DMS 273 (cell line): Measurements from ENCODE around the gene PSME1.

Experiments used
- DNase-seq: peaks from one replicate; lab custom pipeline; 2025; ENCODE audit not compliant: unreplicated experiment; lab: John Stamatoyannopoulos, UW

PSME1 gene

DNA sequence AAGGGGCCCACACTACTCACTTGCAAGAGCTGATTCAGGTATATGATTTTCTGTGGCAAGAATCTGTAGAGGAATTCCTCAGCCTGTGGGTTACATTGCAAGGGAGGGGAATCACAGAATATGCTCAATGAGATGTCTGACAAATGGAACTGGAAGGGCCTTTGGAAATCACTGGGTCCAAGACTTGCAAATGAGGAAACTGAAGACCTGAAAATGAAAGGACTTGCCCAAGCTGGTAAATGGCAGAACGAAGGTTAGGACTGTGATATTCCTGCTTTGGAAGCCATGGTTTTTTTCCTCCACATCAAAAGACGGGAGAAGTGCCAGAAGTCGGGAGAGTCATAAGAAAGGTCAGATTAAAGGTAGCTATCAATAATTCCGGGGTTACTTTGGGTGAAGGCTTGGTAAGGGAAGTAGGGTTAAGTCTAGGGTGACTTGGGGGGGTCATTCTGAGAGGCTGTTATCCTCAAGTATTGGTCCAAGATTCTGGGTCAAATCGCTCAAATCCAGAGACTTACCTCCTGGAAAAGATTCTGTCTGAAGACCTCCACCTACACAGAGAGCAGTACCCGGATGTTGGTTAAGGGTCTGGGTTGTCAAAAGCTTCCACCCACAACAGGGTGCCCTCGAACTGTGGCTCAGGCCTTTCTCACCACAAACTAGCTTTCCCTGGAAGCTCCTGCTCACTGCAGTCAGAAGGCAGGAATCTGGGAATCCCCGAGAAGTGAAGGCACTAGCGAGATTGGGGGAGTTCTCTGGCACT, 9.9 kb downstream of the PSME1 start:
- DNase-seq: peak; percentile 79

DNA sequence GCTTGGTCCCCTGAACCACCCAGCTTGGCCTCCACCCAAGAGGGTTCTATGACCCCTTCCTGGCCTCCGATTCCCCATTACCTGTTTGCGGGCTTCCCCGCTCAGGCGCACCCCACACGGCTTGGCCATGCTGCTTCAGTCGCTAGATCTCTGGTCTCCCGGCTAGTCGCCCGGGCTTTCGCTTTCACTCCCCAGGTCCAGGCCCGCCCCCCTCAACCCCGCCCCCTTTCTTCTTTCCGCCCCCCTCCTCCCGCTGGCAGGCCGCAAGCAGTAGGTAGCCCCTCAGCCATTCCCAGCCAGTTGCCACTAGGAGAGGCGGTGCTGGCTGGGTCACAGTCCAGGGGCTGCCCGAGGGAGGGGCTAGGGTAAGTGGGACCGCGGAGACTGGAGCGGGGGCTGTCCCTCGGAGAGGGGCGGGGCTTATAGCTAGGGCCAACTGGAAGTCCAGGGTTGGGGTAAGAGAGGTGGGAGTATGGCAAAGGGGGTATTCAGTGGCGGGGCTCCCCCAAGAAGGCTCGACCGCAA, 10.5 kb downstream of the PSME1 start, which contains the start of gene PSME2:
Gene PSME2, minus strand, starts transcription at position 158 of the 525 bp plus-strand sequence. Its CDS starts 29 bp downstream, at position 129.
- DNase-seq: peak; percentile 99

DNA sequence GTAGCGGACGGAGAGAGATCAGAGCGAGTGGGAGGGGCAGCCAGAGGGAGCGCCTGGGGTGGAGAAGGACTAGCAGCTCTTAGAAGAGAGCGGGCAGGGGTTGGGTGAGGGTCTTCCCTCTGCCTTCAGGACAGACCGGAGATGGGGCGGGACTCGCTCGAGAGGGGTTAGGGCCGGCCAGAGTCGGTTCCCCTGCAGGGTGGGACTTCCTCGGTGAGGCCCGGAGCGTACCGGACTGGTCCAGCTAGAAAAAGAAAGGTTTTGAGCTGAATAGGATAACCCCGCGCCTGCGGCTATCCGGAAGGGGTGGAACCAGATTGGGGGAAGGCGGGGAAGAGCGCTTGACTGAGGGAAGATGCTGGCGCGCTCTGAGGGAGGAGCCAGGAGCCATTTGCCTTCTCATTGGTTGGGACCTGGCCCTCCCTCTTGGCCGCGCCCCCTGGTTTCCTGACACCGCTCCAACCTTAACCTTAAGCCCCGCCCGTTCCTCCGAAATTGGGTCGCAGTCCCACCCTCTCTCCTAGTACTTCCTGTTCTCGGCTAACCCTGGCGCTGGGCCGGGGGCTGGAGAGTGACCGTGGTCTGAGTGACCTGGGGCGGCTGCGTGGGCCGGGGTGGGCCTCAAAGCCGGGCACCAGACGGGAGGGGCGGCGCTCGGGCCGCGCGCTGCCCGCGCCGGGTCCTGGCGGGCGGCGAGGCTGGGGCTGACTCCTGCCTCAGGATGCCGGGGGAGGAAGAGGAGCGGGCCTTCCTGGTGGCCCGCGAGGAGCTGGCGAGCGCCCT, 11.2 kb downstream of the PSME1 start, which contains the start of gene RNF31:
Gene RNF31, plus strand, starts transcription at position 521 of the 783 bp plus-strand sequence. Its CDS starts 201 bp downstream, at position 722.
- peak; percentile 99 for DNase-seq

DNA sequence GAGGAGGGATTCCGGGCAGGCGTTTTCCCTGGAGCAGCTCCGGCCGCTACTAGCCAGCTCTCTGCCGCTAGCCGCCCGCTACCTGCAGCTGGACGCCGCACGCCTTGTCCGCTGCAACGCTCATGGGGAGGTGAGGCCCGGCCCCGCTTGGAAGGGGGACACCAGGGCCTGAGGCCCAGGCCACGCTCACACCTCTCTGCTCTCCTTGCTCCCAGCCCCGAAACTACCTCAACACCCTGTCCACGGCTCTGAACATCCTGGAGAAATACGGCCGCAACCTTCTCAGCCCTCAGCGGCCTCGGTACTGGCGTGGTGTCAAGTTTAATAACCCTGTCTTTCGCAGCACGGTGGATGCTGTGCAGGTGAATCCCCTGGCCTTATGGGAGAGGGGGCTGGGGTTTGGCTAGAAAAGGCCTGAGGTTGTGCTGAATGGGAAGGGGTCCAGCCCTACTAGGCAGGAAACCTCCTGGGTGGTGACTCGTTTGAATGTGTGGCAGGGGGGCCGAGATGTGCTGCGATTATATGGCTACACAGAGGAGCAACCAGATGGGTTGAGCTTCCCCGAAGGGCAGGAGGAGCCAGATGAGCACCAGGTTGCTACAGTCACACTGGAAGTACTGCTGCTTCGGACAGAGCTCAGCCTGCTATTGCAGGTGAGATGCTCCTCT, 11.9 kb downstream of the PSME1 start:
- peak; percentile 66 for DNase-seq

DNA sequence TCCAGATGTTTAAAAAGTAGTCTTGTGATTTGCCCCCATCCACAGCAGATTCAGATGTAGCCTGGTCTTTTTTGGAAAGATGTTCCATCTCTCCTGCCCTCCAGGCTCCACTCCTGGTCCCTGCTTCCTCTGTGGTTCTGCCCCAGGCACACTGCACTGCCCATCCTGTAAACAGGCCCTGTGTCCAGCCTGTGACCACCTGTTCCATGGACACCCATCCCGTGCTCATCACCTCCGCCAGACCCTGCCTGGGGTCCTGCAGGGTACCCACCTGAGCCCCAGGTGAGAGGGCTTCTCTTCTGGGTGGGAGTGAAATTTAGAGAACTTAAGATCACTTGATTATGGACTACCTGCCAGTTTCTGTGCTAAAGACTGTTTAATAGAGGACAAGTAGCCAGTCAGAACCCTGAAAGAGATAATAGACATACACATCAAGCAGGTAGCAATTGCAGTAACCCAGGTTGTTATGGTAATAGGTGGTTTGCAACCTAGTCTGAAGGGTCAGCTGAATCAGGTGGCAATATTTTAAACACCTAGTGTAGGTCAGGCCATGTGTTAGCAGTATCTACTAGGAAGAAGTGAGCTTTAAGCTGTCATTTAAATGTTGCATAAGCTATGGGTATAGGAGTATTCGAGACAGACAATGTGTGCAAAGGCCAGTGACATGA, 13.4 kb downstream of the PSME1 start:
- no peak for DNase-seq

DNA sequence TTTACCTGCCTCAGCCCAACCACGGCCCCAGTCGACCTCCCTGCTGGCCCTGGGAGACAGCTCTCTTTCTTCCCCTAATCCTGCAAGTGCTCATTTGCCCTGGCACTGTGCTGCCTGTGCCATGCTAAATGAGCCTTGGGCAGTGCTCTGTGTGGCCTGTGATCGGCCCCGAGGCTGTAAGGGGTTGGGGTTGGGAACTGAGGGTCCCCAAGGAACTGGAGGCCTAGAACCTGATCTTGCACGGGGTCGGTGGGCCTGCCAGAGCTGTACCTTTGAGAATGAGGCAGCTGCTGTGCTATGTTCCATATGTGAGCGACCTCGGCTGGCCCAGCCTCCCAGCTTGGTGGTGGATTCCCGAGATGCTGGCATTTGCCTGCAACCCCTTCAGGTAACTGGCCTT, 14.1 kb downstream of the PSME1 start:
- no peak for DNase-seq

DNA sequence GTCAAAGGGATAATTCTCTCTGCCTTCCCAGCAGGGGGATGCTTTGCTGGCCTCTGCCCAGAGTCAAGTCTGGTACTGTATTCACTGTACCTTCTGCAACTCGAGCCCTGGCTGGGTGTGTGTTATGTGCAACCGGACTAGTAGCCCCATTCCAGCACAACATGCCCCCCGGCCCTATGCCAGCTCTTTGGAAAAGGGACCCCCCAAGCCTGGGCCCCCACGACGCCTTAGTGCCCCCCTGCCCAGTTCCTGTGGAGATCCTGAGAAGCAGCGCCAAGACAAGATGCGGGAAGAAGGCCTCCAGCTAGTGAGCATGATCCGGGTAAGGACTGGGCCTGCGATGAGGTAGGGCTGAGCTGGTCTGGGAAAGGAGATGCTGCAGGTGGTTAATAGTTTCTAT, 14.6 kb downstream of the PSME1 start:
- DNase-seq: no peak

DNA sequence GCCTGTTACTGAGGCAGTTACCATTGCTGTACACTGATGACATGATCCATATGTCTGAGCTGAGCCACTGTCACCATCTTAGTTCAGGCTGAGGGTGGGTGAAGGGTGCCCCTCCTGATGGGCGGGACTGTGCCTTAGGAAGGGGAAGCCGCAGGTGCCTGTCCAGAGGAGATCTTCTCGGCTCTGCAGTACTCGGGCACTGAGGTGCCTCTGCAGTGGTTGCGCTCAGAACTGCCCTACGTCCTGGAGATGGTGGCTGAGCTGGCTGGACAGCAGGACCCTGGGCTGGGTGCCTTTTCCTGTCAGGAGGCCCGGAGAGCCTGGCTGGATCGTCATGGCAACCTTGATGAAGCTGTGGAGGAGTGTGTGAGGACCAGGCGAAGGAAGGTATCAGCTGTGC, 15.0 kb downstream of the PSME1 start:
- DNase-seq: no peak

DNA sequence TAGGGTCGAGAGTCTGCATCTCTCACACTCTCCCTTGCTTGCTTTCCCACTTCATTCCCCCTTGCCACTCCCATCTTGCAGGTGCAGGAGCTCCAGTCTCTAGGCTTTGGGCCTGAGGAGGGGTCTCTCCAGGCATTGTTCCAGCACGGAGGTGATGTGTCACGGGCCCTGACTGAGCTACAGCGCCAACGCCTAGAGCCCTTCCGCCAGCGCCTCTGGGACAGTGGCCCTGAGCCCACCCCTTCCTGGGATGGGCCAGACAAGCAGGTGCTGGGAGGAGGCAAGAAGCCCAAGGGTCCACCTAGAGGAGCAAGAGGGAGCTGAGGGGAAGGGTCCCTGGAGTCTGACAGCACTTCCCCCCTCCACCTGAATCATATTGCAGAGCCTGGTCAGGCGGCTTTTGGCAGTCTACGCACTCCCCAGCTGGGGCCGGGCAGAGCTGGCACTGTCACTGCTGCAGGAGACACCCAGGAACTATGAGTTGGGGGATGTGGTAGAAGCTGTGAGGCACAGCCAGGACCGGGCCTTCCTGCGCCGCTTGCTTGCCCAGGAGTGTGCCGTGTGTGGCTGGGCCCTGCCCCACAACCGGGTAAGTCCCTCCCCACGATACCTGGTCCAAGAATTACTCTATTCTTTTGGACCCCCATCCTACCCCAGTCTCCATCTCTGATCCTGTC, 15.5 kb downstream of the PSME1 start:
- no peak for DNase-seq

DNA sequence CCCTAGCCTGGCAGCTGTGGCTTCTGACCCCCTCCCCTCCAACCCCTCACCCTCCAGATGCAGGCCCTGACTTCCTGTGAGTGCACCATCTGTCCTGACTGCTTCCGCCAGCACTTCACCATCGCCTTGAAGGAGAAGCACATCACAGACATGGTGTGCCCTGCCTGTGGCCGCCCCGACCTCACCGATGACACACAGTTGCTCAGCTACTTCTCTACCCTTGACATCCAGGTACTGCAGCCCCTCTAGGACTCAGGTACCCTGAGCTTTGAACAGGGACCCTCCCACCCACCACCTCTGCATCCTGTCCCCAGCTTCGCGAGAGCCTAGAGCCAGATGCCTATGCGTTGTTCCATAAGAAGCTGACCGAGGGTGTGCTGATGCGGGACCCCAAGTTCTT, 19.1 kb downstream of the PSME1 start:
- DNase-seq: peak; percentile 42

DNA sequence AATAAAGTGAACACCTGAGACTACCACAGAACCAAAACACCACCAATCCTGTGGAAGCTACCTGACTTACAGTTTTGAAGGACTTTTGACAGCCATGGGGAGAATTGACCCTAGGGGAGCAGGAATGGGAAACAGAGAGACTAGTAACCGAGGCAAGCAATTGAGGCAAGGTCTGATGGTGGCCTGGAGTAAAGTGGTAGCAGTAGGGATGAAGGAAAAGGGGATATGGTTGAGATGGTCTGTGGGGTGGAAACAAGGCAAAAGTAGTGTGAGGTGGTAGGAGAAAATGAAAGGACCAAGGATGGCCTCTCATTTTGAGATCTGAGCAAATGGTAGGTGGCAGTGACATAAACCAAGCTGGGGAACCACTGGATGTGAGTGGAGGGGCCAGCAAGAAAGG, 20.8 kb downstream of the PSME1 start:
- no peak for DNase-seq

DNA sequence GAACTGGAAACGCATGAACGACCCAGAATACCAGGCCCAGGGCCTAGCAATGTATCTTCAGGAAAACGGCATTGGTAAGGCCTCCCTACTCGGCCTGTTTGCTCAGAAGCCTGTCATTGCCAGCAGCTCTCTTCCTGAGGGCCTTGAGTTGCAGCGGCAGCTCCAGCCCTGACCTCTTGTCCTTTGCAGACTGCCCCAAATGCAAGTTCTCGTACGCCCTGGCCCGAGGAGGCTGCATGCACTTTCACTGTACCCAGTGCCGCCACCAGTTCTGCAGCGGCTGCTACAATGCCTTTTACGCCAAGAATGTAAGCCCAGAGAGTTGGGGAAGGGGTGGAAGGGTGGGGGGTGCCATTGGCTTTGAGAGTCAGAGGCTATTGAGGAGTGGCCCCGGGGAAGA, 21.3 kb downstream of the PSME1 start:
- DNase-seq: no peak

DNA sequence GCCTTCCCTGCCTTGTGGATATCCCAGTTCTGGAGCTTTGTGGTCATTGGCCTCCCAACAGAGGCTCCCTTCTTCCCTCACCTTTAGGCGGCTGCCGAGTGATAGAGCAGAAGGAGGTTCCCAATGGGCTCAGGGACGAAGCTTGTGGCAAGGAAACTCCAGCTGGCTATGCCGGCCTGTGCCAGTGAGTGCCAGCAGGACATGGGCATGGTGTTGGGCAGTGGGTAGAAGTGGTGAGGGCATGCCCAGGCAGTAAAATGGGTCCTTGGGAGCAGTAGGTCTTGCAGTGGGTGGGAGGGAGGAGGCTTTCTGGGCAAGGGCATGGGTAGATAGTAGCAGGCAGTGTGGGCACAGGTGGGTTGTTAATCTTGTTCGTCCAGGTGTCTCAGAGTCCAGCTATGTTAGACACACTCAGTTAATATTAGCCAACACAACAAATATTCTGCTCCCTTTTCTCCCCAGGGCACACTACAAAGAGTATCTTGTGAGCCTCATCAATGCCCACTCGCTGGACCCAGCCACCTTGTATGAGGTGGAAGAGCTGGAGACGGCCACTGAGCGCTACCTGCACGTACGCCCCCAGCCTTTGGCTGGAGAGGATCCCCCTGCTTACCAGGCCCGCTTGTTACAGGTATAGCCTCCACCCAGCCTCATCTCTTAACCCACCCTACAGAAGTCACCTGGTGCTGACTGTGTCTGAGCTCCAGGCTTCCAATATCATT, 23.9 kb downstream of the PSME1 start:
- DNase-seq: no peak

DNA sequence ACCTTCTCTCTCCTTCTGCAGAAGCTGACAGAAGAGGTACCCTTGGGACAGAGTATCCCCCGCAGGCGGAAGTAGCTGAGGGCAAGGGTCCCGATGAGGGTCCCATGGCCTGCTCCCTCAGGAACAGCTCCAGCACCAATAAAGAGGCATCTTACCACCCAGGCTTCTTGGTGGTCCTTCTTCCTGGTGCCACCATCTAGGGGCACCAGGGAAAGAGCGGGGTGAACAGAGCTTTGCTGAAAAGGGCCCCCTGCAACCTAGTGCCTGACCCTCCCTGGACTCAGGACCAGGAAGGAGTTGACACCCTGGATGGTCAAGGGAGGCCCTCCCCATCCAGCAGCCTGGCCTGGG, 24.5 kb downstream of the PSME1 start:
- DNase-seq: no peak

DNA sequence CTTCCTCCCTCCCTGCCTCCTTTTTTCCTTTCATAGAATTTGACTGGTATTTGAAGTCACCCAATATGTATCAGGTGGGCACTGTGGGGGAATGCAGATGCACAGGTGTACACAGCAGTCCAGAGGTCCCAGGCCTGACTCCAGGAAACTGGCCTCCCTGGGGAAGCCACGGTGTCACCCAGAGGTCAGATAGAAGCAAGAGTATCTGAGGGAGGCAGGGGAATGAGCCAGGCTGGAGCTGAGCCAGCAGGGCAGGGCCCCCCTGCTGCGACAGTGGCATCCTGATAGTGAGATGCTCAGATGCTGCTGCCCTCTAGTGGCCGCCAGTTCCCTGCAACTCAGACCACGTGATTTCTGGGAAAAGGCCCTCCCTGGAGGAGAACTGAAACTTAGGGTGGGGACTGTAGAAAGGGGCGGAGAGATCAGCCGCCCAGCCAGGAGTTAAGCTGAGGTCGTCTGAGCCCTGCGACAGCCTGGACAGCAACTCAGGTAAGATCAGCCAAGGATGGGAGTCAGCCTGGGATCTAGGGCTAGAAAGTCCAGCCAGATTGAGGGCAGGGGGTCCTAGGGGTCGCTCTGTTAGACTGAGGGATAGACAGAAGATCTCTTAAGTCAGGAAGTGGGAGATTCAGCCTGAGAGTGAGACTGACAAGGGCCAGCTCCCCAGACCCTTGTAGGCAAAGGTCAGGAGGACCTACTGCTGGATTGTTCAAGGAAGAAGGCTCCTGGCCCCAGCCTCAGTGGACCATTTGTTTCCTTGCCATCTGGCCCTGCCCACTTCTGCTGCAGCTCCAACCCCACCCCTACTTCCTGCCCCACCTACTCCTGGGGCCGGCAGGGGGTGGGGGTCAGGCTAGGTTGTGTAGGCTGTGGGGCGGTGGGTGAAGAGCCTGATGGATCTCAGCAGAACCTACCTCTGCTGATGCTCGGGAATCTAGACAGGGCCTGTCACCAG, 25.1 kb downstream of the PSME1 start, which contains the start of gene IRF9:
Gene IRF9, plus strand, starts transcription at position 416 of the 955 bp plus-strand sequence. CDS start 880 bp downstream, outside the sequence.
- DNase-seq: peak; percentile 98

DNA sequence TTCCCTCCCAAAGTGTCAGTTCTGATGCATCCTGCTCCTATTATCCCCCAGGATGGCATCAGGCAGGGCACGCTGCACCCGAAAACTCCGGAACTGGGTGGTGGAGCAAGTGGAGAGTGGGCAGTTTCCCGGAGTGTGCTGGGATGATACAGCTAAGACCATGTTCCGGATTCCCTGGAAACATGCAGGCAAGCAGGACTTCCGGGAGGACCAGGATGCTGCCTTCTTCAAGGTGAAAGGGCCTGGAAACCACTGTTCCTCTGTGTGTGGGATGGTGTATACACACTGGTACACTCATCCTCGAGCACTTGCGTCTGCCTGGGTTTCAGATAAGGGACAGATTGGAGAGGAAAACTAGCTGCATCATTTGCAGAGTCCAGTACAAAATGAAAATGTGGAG, 26.1 kb downstream of the PSME1 start:
- DNase-seq: no peak

DNA sequence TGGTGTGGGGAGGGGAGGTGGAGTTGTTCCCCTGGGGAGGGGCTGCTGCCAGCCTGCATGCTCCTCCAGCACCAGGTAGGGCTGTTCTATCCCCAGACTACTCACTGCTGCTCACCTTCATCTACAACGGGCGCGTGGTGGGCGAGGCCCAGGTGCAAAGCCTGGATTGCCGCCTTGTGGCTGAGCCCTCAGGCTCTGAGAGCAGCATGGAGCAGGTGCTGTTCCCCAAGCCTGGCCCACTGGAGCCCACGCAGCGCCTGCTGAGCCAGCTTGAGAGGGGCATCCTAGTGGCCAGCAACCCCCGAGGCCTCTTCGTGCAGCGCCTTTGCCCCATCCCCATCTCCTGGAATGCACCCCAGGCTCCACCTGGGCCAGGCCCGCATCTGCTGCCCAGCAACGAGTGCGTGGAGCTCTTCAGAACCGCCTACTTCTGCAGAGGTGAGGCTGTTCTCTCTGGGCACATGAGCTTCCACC, 28.6 kb downstream of the PSME1 start:
- DNase-seq: no peak

DNA sequence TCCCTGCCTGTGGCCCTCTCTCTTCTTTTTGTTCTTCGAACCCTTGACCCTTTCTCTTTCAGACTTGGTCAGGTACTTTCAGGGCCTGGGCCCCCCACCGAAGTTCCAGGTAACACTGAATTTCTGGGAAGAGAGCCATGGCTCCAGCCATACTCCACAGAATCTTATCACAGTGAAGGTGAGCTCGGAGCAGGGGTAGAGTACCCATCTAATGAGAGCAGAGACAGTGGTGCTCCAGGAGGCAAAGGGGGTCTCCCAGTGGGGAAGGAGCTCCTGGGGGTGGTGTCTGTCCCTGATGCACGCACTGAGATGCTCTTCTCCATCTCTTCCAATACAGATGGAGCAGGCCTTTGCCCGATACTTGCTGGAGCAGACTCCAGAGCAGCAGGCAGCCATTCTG, 29.8 kb downstream of the PSME1 start:
- no peak for DNase-seq
